Measurements from ENCODE around the gene HLA-DOB. TPM values are rescaled to one million over a fixed set of nuclear protein-coding genes. Genes with fewer than 3 reads are reported as not detected.

Gene HLA-DOB
- total and polyA plus RNA-seq, 10 of the 15 experiments (the other 5 are each of a cell fraction or from before 2014, with no cell fraction given), result 27.4 to 79.1 (median 37.0) TPM

DNA sequence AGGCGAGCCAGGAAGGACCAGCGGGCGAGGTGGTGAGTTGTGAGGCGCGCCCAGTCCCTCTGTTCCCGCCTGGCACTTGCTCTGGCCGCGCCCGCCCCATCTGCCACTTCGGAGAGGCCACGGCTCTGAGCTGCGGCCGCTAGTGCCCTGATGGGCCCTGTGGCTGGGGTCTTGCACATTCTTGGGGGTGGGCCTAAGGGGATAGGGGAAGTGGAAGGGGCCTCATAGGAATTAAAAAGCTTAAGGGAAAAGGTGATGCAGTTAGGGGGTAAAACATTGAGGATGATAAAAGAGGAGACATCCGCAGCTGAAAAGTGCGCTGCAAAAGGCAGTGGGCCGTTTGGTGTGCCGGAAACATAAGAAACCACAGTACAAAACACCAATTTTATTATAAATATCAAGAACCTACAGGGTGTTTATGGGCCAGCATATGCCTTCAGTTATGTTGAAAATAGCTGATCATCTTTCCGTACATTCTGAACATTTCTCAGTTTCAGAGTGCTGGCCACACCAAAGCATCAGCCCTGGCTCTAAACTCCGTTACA, 28.1 kb upstream of the HLA-DOB start:
- peaks cover 8 to 54% of the 10 kb centered on the region in 2 experiments for H3K36me3 ChIP-seq (ENCODE audit: control insufficient read depth in 2 of 2, insufficient read depth in 2 of 2, low read length in 1 of 2)
- in situ Hi-C loops (cut with MboI), result no loop called here
- no peak for TF ChIP-seq ETV6 (conservative IDR thresholded peaks at IDR 0.05 in 1 of 2, IDR thresholded peaks at IDR 0.05 in 1 of 2; ENCODE audit: borderline replicate concordance in 1 of 2, low read depth in 1 of 2)
- no peak for TF ChIP-seq CBX3 (IDR thresholded peaks at IDR 0.05; ENCODE audit: borderline replicate concordance, low read depth)
- TF ChIP-seq, protein P1, sequence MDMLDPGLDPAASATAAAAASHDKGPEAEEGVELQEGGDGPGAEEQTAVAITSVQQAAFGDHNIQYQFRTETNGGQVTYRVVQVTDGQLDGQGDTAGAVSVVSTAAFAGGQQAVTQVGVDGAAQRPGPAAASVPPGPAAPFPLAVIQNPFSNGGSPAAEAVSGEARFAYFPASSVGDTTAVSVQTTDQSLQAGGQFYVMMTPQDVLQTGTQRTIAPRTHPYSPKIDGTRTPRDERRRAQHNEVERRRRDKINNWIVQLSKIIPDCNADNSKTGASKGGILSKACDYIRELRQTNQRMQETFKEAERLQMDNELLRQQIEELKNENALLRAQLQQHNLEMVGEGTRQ (IDR thresholded peaks at IDR 0.05; ENCODE audit: borderline replicate concordance, low read depth, low read length), result no peak
- TF ChIP-seq RAD51 (IDR thresholded peaks at IDR 0.05), result no peak
- TF ChIP-seq ASH2L (IDR thresholded peaks at IDR 0.05; ENCODE audit: borderline replicate concordance, low read depth), result no peak
- no peak for TF ChIP-seq NFIC (IDR thresholded peaks at IDR 0.05; ENCODE audit: low read depth, low read length)
- TF ChIP-seq, protein P2, sequence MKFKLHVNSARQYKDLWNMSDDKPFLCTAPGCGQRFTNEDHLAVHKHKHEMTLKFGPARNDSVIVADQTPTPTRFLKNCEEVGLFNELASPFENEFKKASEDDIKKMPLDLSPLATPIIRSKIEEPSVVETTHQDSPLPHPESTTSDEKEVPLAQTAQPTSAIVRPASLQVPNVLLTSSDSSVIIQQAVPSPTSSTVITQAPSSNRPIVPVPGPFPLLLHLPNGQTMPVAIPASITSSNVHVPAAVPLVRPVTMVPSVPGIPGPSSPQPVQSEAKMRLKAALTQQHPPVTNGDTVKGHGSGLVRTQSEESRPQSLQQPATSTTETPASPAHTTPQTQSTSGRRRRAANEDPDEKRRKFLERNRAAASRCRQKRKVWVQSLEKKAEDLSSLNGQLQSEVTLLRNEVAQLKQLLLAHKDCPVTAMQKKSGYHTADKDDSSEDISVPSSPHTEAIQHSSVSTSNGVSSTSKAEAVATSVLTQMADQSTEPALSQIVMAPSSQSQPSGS (IDR thresholded peaks at IDR 0.05; ENCODE audit: low read length), result no peak
- TF ChIP-seq FOXM1 (IDR thresholded peaks at IDR 0.05; ENCODE audit: low read depth, low read length), result no peak
- TF ChIP-seq, protein P3, sequence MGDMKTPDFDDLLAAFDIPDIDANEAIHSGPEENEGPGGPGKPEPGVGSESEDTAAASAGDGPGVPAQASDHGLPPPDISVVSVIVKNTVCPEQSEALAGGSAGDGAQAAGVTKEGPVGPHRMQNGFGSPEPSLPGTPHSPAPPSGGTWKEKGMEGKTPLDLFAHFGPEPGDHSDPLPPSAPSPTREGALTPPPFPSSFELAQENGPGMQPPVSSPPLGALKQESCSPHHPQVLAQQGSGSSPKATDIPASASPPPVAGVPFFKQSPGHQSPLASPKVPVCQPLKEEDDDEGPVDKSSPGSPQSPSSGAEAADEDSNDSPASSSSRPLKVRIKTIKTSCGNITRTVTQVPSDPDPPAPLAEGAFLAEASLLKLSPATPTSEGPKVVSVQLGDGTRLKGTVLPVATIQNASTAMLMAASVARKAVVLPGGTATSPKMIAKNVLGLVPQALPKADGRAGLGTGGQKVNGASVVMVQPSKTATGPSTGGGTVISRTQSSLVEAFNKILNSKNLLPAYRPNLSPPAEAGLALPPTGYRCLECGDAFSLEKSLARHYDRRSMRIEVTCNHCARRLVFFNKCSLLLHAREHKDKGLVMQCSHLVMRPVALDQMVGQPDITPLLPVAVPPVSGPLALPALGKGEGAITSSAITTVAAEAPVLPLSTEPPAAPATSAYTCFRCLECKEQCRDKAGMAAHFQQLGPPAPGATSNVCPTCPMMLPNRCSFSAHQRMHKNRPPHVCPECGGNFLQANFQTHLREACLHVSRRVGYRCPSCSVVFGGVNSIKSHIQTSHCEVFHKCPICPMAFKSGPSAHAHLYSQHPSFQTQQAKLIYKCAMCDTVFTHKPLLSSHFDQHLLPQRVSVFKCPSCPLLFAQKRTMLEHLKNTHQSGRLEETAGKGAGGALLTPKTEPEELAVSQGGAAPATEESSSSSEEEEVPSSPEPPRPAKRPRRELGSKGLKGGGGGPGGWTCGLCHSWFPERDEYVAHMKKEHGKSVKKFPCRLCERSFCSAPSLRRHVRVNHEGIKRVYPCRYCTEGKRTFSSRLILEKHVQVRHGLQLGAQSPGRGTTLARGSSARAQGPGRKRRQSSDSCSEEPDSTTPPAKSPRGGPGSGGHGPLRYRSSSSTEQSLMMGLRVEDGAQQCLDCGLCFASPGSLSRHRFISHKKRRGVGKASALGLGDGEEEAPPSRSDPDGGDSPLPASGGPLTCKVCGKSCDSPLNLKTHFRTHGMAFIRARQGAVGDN (IDR thresholded peaks at IDR 0.05), result 0 out of 2 replicates have a peak, but pooled peaks have one; percentile 9
- peak; percentile 95 for TF ChIP-seq POLR2AphosphoS2 (IDR thresholded peaks at IDR 0.05; ENCODE audit: low read depth, low read length)
- no peak for TF ChIP-seq MTA3 (IDR thresholded peaks at IDR 0.05; ENCODE audit: borderline replicate concordance, low read length)
- no peak; the same call in 1 of the 2 replicates for TF ChIP-seq IKZF1 (conservative IDR thresholded peaks at IDR 0.05)
- 0 out of 2 replicates have a peak, but pooled peaks have one; percentile 49 for TF ChIP-seq ESRRA (IDR thresholded peaks at IDR 0.05; ENCODE audit: low read length)
- TF ChIP-seq, protein P4, sequence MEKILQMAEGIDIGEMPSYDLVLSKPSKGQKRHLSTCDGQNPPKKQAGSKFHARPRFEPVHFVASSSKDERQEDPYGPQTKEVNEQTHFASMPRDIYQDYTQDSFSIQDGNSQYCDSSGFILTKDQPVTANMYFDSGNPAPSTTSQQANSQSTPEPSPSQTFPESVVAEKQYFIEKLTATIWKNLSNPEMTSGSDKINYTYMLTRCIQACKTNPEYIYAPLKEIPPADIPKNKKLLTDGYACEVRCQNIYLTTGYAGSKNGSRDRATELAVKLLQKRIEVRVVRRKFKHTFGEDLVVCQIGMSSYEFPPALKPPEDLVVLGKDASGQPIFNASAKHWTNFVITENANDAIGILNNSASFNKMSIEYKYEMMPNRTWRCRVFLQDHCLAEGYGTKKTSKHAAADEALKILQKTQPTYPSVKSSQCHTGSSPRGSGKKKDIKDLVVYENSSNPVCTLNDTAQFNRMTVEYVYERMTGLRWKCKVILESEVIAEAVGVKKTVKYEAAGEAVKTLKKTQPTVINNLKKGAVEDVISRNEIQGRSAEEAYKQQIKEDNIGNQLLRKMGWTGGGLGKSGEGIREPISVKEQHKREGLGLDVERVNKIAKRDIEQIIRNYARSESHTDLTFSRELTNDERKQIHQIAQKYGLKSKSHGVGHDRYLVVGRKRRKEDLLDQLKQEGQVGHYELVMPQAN (conservative IDR thresholded peaks at IDR 0.05), result no peak; the same call in 1 of the 2 replicates

More for the DNA sequence above, 28.1 kb upstream of the HLA-DOB start:
- peak overlapping the region; percentile 96 for H3K27ac ChIP-seq (ENCODE audit: control insufficient read depth, insufficient read depth)
- peaks cover 63% of the 10 kb centered on the region for H3K4me1 ChIP-seq (ENCODE audit: control insufficient read depth, insufficient read depth, low read length)
- WGBS (ENCODE audit: insufficient coverage, insufficient replicate concordance, low lambda C conversion rate, missing lambda C conversion rate), result 2% methylated on average over 19 of the region's 19 CpGs
- ATAC-seq, result no peak
- ChIA-PET SMC1A (ENCODE audit: uncharacterized antibody, unreplicated experiment) (interaction anchor here (0.6 to 3.9 kb wide), 11 partner anchors 9 to 140 kb away, joined by 3 to 69 read pairs (median 5); partner anchors contain the start of genes HLA-DMA, PSMB9 and TAP1), CTCF (interaction anchor here (0.6 to 10.7 kb wide), 13 partner anchors 12 to 1287 kb away, joined by 3 to 311 read pairs (median 4); partner anchors contain the start of genes HLA-DMA, PSMB9 and TAP1), RAD21 (ENCODE audit: unreplicated experiment) (interaction anchor here (0.9 to 10.5 kb wide), 11 partner anchors 12 to 283 kb away, joined by 3 to 269 read pairs (median 3); partner anchors contain the start of genes BRD2, HLA-DMA, PSMB9 and TAP1), POLR2A (interaction anchor here (0.5 to 10.5 kb wide), 23 partner anchors 9 to 649 kb away, joined by 3 to 357 read pairs (median 5); partner anchors contain the start of genes BRD2, HLA-DMA, HLA-DMB and HLA-DPA1)
- peaks cover 79% of the 10 kb centered on the region for H3K79me2 ChIP-seq (ENCODE audit: control insufficient read depth, insufficient read depth, low read length)
- peak overlapping the region; percentile 99 for H3K4me2 ChIP-seq (ENCODE audit: control insufficient read depth, insufficient read depth)
- intact Hi-C loops (cut with micrococcal nuclease; ENCODE audit: unreplicated experiment), result loop anchor here (1.0 to 5.0 kb wide), 2 partner anchors 8 to 127 kb away; partner anchors contain the start of gene TAP1
- TSS peak; percentile 89 for BruUV-seq (replicated peaks)
- H3K27me3 ChIP-seq (replicated peaks in 1 of 2; ENCODE audit: control insufficient read depth in 2 of 2, insufficient read depth in 2 of 2, low read length in 1 of 2), result no peaks in the 10 kb centered on the region
- no peaks in the 10 kb centered on the region; the same call in 1 of the 2 replicates for H4K20me1 ChIP-seq (ENCODE audit: control insufficient read depth, insufficient read depth)
- H3K4me3 ChIP-seq, result peak overlapping the region; percentile 96
- peak overlapping the region; percentile 99 for H3K9ac ChIP-seq (ENCODE audit: control insufficient read depth, insufficient read depth, low read length)
- no peaks in the 10 kb centered on the region for H3K9me3 ChIP-seq (replicated peaks; ENCODE audit: control insufficient read depth, insufficient read depth, low read length)
- H2AFZ ChIP-seq (ENCODE audit: control insufficient read depth, low read depth, low read length), result no peak overlapping the region
- no peak for DNase-seq (ENCODE audit: low read depth, low spot score)
- no peak for FAIRE-seq

All from GM12878 (cell line).